HG02885 (cell line): ENCODE results near the gene DNAJB4.

Experiments
- ATAC-seq: cut with Tn5 transposase; IDR thresholded peaks from one replicate; pipeline ENCODE4 v1.9.1; 2021; ENCODE audit warnings: mild to moderate bottlenecking; ENCODE audit not compliant: unreplicated experiment, poor library complexity

DNAJB4 gene

GRCh38 chr1:78033797-78034172 lies 29.0 kb downstream of the DNAJB4 start:
- no peak for ATAC-seq

GRCh38 chr1:78035121-78035520 lies 30.4 kb downstream of the DNAJB4 start:
- no peak for ATAC-seq

GRCh38 chr1:78036450-78036849 lies 31.7 kb downstream of the DNAJB4 start:
- ATAC-seq: no peak

- no peak for ATAC-seq
Observed at GRCh38 chr1:78038071-78038470, 33.3 kb downstream of the DNAJB4 start.

- ATAC-seq: no peak
Observed at GRCh38 chr1:78038491-78038939, 33.8 kb downstream of the DNAJB4 start.

GRCh38 chr1:78040484-78041089 lies 35.8 kb downstream of the DNAJB4 start:
- ATAC-seq: peak; percentile 44

GRCh38 chr1:78043436-78043835 lies 38.7 kb downstream of the DNAJB4 start:
- ATAC-seq: no peak

GRCh38 chr1:78044796-78045562 lies 40.2 kb downstream of the DNAJB4 start:
- no peak for ATAC-seq

GRCh38 chr1:78045563-78045925 lies 40.8 kb downstream of the DNAJB4 start:
- ATAC-seq: no peak

GRCh38 chr1:78045926-78046778 lies 41.4 kb downstream of the DNAJB4 start, which contains the start of gene GIPC2:
Gene GIPC2, plus strand, starts transcription at chr1:78045966. Its CDS starts 129 bp downstream, at chr1:78046095.
- ATAC-seq: no peak

GRCh38 chr1:78047106-78047505 lies 42.4 kb downstream of the DNAJB4 start:
- ATAC-seq: no peak

GRCh38 chr1:78047631-78048030 lies 42.9 kb downstream of the DNAJB4 start:
- ATAC-seq: no peak

GRCh38 chr1:78048446-78048845 lies 43.7 kb downstream of the DNAJB4 start:
- peak; percentile 55 for ATAC-seq

GRCh38 chr1:78049396-78049795 lies 44.7 kb downstream of the DNAJB4 start:
- ATAC-seq: no peak

GRCh38 chr1:78051005-78051404 lies 46.3 kb downstream of the DNAJB4 start:
- ATAC-seq: no peak

- ATAC-seq: no peak
Observed at GRCh38 chr1:78052685-78053405, 48.1 kb downstream of the DNAJB4 start.

GRCh38 chr1:78053498-78053897 lies 48.8 kb downstream of the DNAJB4 start:
- no peak for ATAC-seq

- no peak for ATAC-seq
Observed at GRCh38 chr1:78054559-78054958, 49.8 kb downstream of the DNAJB4 start.

- ATAC-seq: no peak
Observed at GRCh38 chr1:78054972-78055371, 50.2 kb downstream of the DNAJB4 start.

- no peak for ATAC-seq
Observed at GRCh38 chr1:78055565-78056132, 50.9 kb downstream of the DNAJB4 start.
